Activated CD8-positive, alpha-beta memory T cell treated with anti-CD3 and anti-CD28 coated beads, Interleukin-2, amount 10 ng/mL, durations not matched to agents 7 days and 5 days (primary cell): ENCODE results near the gene RADIL. TPM values are rescaled to one million over a fixed set of nuclear protein-coding genes. Genes with fewer than 3 reads are reported as not detected.

ENCODE experiments used
- ATAC-seq: fragments of 150-1000 bp; cut with Tn5 transposase; one replicate; pipeline ENCODE4 v1.10.0; 2021; ENCODE audit warnings: moderate library complexity
- CTCF ChIA-PET: fragments of 350-600 bp; sonication (Branson Sonifier 250); formaldehyde crosslinking; loops from one replicate; lab custom pipeline; 2021; ENCODE audit warnings: antibody characterized with exemption; lab: Charles Lee
- DNase-seq: peaks from one replicate; pipeline ENCODE4 v3.0.0-alpha.2; 2020
- H3K27ac Mint-ChIP-seq: one replicate; pipeline ENCODE4 v1.8.0; 2021; ENCODE audit warnings: mild to moderate bottlenecking, mixed read lengths
- H3K27me3 Mint-ChIP-seq: one replicate; pipeline ENCODE4 v1.8.0; 2021; ENCODE audit warnings: mixed read lengths
- H3K36me3 Mint-ChIP-seq: one replicate; pipeline ENCODE4 v1.8.0; 2021; ENCODE audit warnings: mild to moderate bottlenecking, mixed read lengths
- H3K4me1 Mint-ChIP-seq: one replicate; pipeline ENCODE4 v1.8.0; 2021; ENCODE audit warnings: mixed read lengths
- H3K4me3 Mint-ChIP-seq: one replicate; pipeline ENCODE4 v1.8.0; 2021; ENCODE audit warnings: mild to moderate bottlenecking, moderate library complexity, mixed read lengths
- H3K9me3 Mint-ChIP-seq: one replicate; pipeline ENCODE4 v1.8.0; 2022; ENCODE audit warnings: low read depth, mixed read lengths
- total RNA-seq, 2 experiments: library from RNA; stranded (reverse); gene quantifications; one replicate each; pipeline ENCODE4 v1.2.3, GENCODE V29; 2021

RADIL gene
- total RNA-seq, 2 experiments from 2014 or later: 0.12 TPM; not detected in 1

GRCh38 chr7:4768597-4769569 is 114.6 kb downstream of the RADIL start:
- no peak overlapping the region for H3K4me3 Mint-ChIP-seq
- CTCF ChIA-PET: interaction anchor here (0.7 kb wide), 1 partner anchor 65 kb away, joined by 4 read pairs; no protein-coding TSS in a partner anchor
- ATAC-seq (no peak), DNase-seq (no peak)
- no peaks in the 10 kb centered on the region for H3K27me3 Mint-ChIP-seq
- H3K4me1 Mint-ChIP-seq: peaks cover 4% of the 10 kb centered on the region
- H3K9me3 Mint-ChIP-seq: no peaks in the 10 kb centered on the region
- H3K27ac Mint-ChIP-seq: no peak overlapping the region
- no peaks in the 10 kb centered on the region for H3K36me3 Mint-ChIP-seq

GRCh38 chr7:4766666-4767519 is 116.6 kb downstream of the RADIL start:
- CTCF ChIA-PET: no interaction called here
- DNase-seq (no peak), ATAC-seq (no peak)
- Mint-ChIP-seq H3K27ac (no peak overlapping the region), H3K4me1 (no peaks in the 10 kb centered on the region), H3K4me3 (no peak overlapping the region), H3K36me3 (peaks cover 5% of the 10 kb centered on the region), H3K9me3 (no peaks in the 10 kb centered on the region), H3K27me3 (no peaks in the 10 kb centered on the region)

- Mint-ChIP-seq H3K9me3 (no peaks in the 10 kb centered on the region), H3K27me3 (no peaks in the 10 kb centered on the region), H3K36me3 (peaks cover 5% of the 10 kb centered on the region), H3K4me1 (no peaks in the 10 kb centered on the region), H3K4me3 (no peak overlapping the region), H3K27ac (no peak overlapping the region)
- DNase-seq (no peak), ATAC-seq (no peak)
- CTCF ChIA-PET: interaction anchor here (0.6 kb wide), 1 partner anchor 100 kb away, joined by 3 read pairs; no protein-coding TSS in a partner anchor
These were observed 117.6 kb downstream of the RADIL start for GRCh38 chr7:4765776-4766490.

- Mint-ChIP-seq H3K27ac (no peak overlapping the region), H3K9me3 (no peaks in the 10 kb centered on the region), H3K27me3 (no peaks in the 10 kb centered on the region), H3K36me3 (peaks cover 6% of the 10 kb centered on the region), H3K4me3 (no peak overlapping the region), H3K4me1 (no peaks in the 10 kb centered on the region)
- no peak for DNase-seq
- ATAC-seq: no peak
- CTCF ChIA-PET: no interaction called here
These were observed 119.0 kb downstream of the RADIL start for GRCh38 chr7:4764402-4765007.

- DNase-seq (no peak), ATAC-seq (no peak)
- Mint-ChIP-seq H3K4me3 (no peak overlapping the region), H3K27me3 (no peaks in the 10 kb centered on the region), H3K27ac (no peak overlapping the region), H3K9me3 (no peaks in the 10 kb centered on the region), H3K4me1 (no peaks in the 10 kb centered on the region), H3K36me3 (peaks cover 6% of the 10 kb centered on the region)
- CTCF ChIA-PET: no interaction called here
These were observed 119.7 kb downstream of the RADIL start for GRCh38 chr7:4763794-4764185.

GRCh38 chr7:4763091-4763793 is 120.3 kb downstream of the RADIL start:
- Mint-ChIP-seq H3K4me1 (no peaks in the 10 kb centered on the region), H3K27me3 (no peaks in the 10 kb centered on the region), H3K9me3 (no peaks in the 10 kb centered on the region), H3K4me3 (no peak overlapping the region), H3K36me3 (peaks cover 6% of the 10 kb centered on the region), H3K27ac (no peak overlapping the region)
- ATAC-seq (no peak), DNase-seq (no peak)
- CTCF ChIA-PET: interaction anchor here (1.0 kb wide), 1 partner anchor 9 kb away, joined by 4 read pairs; no protein-coding TSS in a partner anchor

- ATAC-seq (no peak), DNase-seq (no peak)
- Mint-ChIP-seq H3K36me3 (peaks cover 6% of the 10 kb centered on the region), H3K9me3 (no peaks in the 10 kb centered on the region), H3K4me3 (no peak overlapping the region), H3K4me1 (no peaks in the 10 kb centered on the region), H3K27me3 (no peaks in the 10 kb centered on the region), H3K27ac (no peak overlapping the region)
- CTCF ChIA-PET: interaction anchor here (1.0 kb wide), 1 partner anchor 8 kb away, joined by 4 read pairs; no protein-coding TSS in a partner anchor
These were observed 121.1 kb downstream of the RADIL start for GRCh38 chr7:4762121-4763055.

GRCh38 chr7:4760952-4761351 is 122.6 kb downstream of the RADIL start:
- ATAC-seq (no peak), DNase-seq (no peak)
- Mint-ChIP-seq H3K4me1 (no peaks in the 10 kb centered on the region), H3K27me3 (no peaks in the 10 kb centered on the region), H3K4me3 (no peak overlapping the region), H3K36me3 (peaks cover 7% of the 10 kb centered on the region), H3K27ac (no peak overlapping the region), H3K9me3 (no peaks in the 10 kb centered on the region)
- CTCF ChIA-PET: no interaction called here

GRCh38 chr7:4759211-4759610 is 124.3 kb downstream of the RADIL start:
- Mint-ChIP-seq H3K9me3 (no peaks in the 10 kb centered on the region), H3K4me1 (no peaks in the 10 kb centered on the region), H3K36me3 (peaks cover 14% of the 10 kb centered on the region), H3K4me3 (no peak overlapping the region), H3K27ac (no peak overlapping the region), H3K27me3 (no peaks in the 10 kb centered on the region)
- ATAC-seq (no peak), DNase-seq (no peak)
- CTCF ChIA-PET: no interaction called here

GRCh38 chr7:4758791-4759190 is 124.7 kb downstream of the RADIL start:
- Mint-ChIP-seq H3K4me3 (no peak overlapping the region), H3K27ac (no peak overlapping the region), H3K27me3 (no peaks in the 10 kb centered on the region), H3K4me1 (peaks cover 1% of the 10 kb centered on the region), H3K36me3 (peaks cover 14% of the 10 kb centered on the region), H3K9me3 (no peaks in the 10 kb centered on the region)
- DNase-seq (no peak), ATAC-seq (no peak)
- CTCF ChIA-PET: interaction anchor here (1.2 kb wide), 1 partner anchor 75 kb away, joined by 3 read pairs; no protein-coding TSS in a partner anchor

GRCh38 chr7:4758111-4758510 is 125.4 kb downstream of the RADIL start:
- peaks cover 14% of the 10 kb centered on the region for H3K36me3 Mint-ChIP-seq
- H3K9me3 Mint-ChIP-seq: no peaks in the 10 kb centered on the region
- CTCF ChIA-PET: interaction anchor here (1.2 kb wide), 1 partner anchor 75 kb away, joined by 3 read pairs; no protein-coding TSS in a partner anchor
- no peaks in the 10 kb centered on the region for H3K27me3 Mint-ChIP-seq
- peaks cover 8% of the 10 kb centered on the region for H3K4me1 Mint-ChIP-seq
- H3K4me3 Mint-ChIP-seq: no peak overlapping the region
- ATAC-seq (no peak), DNase-seq (no peak)
- no peak overlapping the region for H3K27ac Mint-ChIP-seq
